SIG-M5 treated with dmso at 0.1 percent for 504 hours (cell line): ENCODE data around the gene DEPDC4.
"Not testable (repeated sequence)": the region's sequence is repeated elsewhere in the genome, so short reads cannot be mapped to it uniquely, and the experiment has no call there.

Source experiments
- DNase-seq: peaks from one replicate; lab custom pipeline; 2025; ENCODE audit not compliant: unreplicated experiment; lab: John Stamatoyannopoulos, UW

The DEPDC4 gene

DNA sequence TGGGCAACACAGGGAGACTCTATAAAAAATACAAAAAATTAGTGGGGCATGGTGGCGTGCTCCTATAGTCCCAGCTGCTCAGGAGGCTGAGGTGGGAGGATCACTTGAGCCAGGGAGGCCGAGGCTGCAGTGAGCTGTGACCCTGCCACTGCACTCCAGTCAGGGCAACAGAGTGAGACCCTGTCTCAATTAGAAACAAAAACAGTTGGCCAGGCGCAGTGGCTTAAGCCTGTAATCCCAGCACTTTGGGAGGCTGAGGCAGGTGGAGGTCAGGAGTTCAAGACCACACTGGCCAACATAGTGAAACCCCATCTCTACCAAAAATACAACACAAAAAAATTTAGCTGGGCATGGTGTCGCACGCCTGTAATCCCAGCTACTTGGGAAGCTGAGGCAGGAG lies 1.8 kb downstream of the DEPDC4 start:
- not testable (repeated sequence) for DNase-seq

DNA sequence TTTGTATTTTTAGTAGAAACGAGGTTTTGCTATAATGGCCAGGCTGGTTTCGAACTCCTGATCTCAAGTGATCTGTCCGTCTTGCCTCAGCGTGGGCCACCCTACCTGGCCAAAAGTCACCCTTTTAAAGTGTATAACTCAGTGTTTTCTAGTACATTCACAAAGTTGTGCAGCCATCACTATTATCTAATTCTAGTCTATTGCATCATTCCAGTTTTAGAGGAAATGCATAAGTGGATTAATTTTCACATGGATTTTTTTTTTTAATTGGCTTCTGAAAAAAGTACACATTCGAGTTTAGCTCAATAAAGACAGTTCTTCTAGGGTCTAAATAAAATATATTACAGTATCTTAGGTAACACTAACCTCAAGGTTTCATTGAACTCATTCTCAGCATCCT lies 3.7 kb downstream of the DEPDC4 start:
- DNase-seq: no peak

DNA sequence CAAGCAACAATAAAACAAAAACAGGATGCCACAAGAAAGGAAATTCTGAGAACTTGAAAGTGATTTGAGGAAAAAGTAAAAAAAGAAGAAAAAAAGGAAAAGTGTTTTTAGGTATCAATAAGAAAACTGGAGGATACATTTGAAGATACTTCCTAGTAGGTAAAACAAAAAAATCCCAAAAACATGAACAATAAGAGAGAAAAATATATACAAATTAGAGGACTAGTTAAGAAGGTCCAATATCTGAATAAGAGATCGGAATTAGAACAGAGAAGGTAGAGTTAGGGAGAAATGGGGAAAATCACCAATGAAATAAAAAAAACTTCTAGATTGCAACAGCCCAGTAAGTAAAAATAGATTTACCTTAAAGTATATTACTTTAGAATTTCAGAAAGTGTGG lies 8.8 kb downstream of the DEPDC4 start:
- no peak for DNase-seq

DNA sequence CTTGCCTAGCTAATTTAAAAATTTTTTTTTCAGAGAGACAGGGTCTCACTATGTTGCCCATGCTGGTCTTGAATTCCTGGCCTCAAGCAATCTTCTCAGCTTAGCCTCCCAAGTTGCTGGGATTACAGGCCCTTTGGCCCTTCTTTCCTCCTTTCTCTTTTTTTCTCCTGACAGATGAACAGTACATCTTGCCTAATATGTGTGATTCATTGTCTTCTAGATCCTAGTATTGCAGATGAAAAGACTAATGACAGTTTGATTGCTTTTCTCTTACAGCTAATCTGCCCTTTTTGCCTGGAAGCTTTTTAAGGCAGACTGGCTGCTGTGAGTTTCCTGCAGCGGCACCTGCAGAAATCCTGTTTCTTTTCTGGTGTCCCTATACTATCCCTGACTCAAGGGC lies 12.0 kb downstream of the DEPDC4 start:
- peak; percentile 2 for DNase-seq

DNA sequence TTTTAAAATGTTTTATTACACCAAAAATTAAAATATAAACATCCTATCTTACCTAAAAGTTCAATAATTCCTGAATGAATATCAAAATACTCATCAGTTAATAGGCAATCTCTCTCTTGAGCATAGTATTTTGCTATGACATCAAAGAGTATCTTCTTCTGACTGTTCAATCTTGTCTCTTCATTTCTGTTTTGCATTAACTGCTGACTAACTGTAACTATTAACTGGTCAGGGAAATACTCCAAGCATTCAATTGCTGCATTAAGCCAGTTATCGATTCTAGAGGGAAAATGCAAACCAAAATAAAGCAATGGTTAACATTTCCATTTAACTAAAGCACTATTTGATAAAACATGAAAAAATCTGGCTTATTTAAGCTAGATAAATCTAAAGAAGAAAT lies 13.4 kb downstream of the DEPDC4 start:
- DNase-seq: no peak

DNA sequence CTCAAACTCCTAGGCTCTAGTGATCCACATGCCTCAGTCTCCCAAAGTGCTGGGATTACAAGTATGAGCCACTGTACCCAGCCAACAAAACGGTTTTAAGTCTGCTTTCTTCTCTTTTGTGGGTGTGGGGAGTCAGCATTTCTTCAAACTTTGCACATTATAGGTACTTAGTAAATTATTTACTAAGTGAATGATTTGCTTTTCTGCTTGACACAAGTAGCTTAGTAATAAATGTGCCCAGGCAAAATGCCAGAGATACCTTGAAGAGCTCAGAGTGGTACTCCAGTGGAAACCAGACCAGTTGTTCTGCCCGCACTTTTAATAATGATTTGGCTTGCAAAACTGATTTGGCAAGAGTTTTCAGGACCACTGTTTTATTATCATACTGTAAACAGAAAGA lies 15.0 kb downstream of the DEPDC4 start:
- DNase-seq: no peak

DNA sequence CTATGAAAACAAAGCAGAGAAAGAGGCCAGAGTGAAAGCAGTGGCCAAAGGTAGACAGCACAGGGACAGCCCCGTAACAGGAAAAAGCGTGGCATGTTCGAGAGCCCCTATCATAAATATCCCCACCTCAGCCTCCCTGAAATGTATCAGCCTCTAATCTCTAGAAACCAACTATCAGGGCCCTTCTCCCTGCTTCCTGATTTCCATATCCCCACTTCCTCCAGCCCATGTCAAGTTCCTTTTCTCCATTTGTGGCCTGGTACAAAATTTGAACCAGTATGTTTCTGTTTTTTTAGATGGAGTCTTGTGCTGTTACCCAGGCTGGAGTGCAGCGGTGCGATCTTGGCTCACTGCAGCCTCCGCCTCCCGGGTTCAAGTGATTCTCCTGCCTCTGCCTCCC lies 16.9 kb downstream of the DEPDC4 start:
- peak; percentile 13 for DNase-seq

DNA sequence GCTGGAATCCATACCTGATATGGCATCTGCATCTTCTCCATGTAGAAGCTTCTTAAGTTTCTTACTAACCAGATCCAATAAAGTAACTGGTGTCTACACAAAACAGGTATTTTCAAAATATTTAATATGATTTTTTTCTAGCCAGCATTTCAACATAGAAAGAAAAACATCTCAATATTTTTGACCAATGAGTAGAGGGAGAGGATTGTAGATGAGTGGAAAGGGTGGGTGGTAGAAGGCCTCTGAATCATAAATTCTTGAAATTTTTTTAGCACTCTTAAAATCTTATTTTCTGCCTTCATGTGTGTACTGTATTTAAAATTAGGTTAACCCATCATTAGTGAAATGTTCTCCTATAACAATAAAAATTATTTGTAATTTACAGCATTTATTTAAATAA lies 18.0 kb downstream of the DEPDC4 start:
- DNase-seq: no peak

DNA sequence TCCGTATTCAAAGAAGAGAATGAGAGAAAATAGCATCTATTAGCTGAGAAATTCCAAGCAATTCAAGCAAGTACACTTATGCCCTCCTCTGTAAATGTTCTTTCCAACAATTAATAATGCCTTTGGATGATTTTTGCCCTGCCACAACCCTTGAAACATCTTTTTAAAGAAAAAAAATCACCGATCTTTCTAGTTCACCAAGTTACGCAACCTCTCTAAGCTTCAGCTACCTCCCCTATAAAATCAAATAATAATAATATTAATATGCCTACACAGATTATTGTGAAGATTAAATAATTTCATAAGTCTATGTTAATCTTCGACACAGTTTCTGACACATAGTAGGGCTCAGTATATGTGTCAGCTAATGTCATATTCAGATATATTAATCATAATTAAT lies 19.1 kb downstream of the DEPDC4 start:
- DNase-seq: no peak

DNA sequence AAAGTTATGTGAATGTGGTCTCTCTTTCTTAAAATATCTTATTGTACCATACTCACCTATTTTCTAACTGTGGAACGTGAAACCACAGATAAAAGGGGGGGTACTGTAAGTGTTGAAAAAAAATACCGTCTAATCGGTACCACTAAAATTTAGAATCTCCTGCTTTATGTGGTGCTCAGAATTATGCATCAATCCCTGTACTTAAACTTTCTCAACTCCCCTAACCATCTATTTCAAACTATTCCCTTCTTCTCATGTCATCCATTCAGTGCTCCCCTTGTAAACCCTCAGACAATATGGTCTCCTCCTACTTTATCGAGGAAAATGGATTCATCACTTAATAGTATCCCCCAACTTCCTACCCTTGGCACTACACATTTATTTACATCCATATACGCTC lies 23.7 kb downstream of the DEPDC4 start:
- no peak for DNase-seq

DNA sequence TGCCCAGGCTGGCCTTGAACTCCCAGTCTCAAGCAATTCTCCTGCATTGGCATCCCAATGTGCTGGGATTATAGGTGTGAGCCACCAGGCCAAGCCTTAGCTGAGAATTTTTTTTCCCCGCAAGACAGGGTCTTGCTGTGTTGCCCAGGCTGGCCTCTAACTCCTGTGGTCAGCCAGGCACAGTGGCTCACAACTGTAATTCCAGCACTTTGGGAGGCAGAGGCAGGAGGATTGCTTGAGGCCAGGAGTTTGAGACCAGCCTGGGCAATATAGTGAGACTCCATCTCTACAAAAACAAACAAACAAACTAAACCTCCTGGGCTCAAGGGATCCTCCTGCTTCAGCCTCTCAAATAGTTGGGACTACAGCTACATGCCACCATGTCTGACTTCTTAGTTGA lies 27.3 kb downstream of the DEPDC4 start:
- DNase-seq: no peak

DNA sequence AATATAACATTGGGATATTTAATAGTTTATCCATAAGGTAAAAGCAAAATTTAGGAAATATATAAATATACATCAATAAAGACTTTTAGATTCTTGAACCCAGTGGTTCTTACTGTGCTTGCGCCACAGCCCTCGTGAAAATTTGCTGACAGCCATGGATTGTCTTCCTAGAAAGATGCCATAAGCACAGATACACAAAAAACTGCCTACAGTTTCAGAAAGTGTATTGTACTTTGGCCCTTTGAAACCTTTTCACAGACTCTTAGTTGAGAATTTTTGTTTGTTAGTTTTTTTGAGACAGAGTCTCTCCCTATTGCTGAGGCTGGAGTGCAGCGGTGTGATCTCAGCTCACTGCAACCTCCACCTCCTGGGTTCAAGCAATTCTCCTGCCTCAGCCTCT lies 28.1 kb downstream of the DEPDC4 start:
- no peak for DNase-seq

DNA sequence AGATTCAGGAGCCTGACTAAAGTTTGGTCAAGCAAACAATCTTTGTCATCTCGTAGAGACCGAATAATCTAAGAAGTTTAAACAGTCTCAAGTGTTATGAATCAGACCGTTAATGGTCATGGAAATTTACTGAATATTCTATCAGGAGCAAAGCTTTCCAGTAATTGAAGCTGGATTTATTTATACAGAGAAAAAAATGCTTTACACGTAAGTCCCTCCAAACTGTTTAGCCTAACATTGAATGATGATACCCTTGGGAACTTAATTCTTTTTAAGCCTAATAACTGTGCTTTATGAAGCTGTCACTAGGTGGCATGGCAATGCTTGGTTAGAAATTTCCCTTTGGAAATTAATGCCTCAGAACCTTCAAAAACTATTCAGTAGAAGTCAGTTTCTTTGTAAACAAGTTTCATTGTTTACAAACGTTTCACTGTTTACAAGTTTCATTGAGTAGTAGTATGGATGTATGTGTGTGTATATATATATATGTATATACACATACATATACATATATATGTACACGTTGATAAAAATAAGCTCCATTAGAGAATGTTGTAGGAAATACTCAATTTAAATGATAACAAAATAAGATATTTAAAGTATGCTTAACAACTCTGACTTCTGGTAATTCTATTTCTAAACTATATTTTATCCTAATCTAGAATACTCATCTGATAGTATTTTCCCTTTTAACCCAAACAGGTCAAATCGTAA lies 32.1 kb downstream of the DEPDC4 start:
- peak; percentile 40 for DNase-seq

DNA sequence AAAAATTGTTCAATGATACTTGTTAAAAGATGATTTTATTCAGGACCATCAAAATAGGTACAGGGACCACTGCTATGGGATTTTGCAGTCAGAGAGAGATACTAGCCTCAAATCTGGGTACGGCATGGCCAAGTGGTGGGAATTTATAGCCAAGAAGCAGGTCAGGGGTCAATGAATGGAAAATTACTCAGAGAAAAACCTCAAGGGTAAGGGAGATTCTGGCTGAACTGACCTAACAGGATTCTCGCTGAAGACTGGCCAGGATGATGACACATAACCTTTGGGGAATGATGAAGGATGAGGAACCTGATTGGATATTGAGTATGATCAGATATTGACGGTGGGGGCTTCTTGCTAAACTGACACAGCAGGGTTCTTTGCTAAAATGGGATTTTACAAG lies 32.7 kb downstream of the DEPDC4 start:
- peak; percentile 4 for DNase-seq

DNA sequence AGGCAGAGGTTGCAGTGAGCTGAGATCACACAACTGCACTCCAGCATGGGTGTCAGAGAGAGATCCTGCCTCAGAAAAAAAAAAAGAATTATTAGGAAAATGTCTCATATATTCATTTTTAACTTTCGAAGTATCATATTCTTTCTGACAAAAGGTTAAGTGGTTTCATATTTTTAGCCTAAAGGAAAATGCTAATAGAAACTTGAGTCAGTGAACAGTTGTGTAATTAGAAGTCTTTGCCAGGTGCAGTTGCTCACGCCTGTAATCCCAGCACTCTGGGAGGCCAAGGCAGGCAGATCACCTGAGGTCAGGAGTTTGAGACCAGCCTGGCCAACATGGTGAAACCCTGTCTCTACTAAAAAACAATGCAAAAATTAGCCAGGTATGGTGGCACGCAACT lies 35.0 kb downstream of the DEPDC4 start:
- DNase-seq: peak; percentile 0

DNA sequence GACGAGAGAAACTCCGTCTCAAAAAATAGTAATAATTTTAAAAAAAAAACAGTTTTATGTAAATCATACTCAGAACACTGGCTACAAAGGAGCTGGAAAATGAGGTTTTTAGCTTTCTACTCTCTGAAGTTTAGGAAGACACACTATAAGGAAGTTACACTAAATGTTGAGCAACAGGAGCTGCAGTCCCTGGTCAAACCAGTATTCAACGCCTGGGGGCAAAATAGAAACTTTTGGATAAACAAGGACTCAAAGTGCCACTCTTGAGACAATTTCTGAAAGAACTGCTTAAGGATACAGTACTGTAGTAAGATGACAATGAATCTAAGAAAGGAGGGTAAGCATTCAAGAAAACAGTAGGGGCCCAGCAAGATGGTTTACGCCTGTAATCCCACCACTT lies 37.0 kb downstream of the DEPDC4 start:
- peak; percentile 81 for DNase-seq

DNA sequence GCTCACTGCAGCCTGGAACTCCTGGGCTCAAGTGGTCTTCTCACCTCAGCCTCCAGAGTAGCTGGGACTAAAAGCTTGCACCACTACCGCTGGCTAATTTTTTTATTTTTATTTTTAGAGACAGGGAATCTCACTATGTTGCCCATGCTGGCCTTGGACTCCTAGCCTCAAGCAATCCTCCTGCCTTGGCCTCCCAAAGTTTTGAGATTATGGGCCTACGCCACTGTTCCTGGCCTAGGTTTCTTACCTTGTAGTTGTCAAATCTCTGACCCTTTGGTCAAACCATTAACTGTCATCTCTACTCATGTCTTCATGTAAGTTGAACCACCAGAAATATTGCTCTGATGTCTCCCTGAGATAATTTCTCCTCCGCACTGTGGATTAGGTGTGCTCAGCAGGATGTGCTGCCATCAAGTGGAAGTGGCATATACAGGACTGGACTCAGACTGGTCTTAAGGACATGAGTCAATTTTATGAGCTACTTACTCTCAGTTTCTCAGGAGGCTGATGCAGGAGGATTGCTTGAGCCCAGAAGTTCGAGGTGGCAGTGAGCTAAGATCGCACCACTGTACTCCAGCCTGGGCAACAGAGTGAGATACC lies 37.7 kb downstream of the DEPDC4 start:
- peak; percentile 82 for DNase-seq

DNA sequence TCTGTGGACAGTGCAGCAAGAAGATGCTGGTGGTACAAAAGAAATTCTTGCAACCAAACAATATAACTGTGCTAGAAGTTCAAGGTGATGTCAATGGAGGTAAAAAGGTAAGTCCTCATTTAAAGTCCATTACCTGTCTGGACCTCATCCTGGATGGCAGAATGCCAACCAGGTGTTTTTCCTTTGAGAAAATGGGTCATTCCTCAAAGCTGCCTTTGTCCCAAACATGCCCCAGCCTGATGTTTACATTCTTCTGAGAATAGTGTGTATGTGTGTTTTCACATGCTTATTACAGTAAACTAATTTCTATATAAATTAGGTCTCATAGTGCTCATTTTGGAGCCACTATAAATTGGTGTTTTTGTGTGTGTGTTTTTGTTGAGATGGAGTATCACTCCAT lies 41.4 kb downstream of the DEPDC4 start:
- DNase-seq: no peak

DNA sequence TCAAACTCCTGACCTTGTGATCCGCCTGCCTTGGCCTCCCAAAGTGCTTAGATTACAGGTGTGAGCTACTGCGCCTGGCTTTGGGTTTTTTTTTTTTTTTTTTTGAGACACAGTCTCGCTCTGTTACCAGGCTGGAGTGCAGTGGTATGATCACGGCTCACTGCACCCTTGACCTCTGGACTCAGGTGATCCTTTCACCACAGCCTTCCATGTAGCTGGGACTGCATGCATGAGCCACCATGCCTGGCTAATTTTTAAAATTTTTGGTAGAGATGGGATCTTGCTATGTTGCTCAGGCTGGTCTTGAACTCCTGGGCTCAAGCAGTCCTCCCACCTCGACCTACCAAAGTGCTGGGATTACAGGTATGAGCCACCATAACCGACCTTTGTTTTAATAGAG lies 44.7 kb downstream of the DEPDC4 start:
- not testable (repeated sequence) for DNase-seq

DNA sequence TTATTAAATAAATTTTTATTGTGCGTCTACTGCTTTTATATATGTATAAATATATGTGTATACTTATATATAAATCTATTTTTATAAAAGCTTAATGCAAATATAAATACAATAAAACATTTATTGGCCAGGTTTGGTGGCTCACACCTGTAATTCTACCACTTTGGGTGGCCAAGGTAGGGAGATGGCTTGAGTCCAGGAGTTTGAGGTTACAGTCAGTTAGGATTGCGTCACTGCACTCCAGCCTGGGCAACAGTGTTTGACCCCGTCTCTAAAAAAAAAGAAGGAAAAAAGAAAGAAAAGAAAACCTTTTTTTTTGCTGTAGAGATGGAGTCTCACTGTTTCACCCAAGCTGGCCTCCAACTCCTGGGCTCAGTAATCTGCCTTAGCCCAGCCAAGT lies 45.4 kb downstream of the DEPDC4 start:
- no peak for DNase-seq

DNA sequence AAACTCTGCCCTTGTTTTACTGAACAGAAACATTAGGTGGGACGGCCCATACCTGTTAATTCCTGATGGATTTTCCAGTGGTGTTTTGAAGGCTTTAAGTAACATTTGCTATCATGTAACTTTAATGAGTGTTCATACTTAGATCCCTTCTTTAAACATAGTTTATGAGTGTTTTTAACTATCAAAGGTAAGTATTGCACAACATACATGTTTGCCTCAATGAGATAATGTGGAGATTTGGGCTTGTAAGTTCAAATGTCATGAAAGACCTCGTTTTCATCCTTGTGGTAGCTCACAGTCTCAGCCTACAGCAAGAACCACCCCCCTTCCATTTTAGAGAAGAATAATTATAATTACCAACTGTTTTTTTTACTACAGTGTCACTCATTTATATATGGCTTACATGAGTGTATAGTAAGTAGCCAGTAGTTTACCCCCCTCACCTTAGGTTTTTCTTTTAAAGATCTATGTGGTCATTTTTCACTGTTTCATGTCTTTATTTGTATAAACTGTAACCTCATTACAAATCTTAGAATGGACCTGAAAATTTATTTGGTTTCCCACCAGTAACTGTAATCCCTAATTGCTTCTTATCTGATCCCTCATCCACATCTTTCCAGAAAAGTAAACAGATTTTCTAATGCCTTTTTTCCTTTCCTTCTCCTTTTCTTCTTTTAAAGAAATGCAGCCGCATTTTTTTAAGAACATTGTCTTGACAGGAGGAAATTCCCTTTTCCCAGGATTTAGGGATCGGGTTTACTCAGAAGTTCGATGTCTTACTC lies 47.4 kb downstream of the DEPDC4 start:
- no peak for DNase-seq

DNA sequence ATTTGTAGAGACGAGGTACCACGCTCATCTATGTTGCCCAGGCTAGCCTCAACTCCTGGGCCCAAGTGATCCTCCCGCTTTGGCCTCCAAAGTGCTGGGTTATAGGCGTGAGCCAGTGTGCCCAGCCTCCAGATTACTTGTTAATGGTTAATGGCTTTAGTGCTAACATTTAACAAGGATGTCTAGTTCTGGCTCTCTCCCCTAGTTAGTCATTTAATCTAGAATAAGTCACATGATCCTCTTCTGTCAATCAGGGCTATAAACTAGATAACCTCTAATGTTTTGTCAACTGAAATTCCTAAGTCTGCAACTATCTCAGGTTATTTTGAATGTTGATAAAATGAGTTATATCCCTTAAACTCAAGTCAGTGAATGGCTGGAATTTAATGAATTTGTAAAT lies 50.5 kb downstream of the DEPDC4 start:
- no peak for DNase-seq
